ENCODE data around the gene GALNS.

Gene GALNS

DNA sequence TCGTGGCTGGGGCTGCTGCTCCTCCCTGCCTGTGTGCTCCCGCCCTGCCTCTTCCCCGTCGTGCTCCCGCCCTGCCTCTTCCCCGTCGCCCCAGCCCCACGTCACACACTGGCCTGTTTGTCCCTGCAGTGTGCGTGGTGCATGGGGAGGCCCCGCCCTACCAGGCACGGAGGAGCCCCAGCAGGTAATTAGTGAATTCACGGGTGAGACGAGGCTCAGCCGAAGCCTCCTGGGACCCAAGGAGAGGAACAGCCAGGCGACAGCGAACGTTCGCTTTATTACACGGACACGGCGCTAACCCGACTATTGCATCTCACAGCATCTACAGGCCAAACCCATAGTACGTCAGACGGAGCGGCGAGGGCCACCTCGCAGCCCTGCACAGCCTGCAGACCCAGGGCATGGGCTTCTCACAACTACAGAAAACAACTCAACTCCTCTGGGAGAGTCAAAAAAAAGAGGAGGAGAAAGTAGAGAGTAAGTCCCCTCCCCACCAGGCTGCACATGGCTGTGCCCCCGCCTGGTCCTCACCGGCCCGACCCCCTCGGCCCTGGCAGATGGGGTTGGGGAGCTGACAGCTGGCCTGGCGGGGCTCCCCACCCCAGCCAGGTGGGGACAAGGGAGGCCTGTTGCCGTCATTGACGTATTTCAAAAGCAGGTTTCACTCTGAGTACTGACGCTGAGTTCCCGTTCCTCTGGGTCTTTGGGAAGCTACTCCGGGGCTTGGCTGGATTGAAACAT is 14.0 kb upstream of the GALNS start:
- H3K9me3 ChIP-seq (replicated peaks; ENCODE audit: low read length): no peaks in the 10 kb centered on the region
- H3K36me3 ChIP-seq (ENCODE audit: insufficient read depth, low read length): no peaks in the 10 kb centered on the region
- H3K4me1 ChIP-seq (ENCODE audit: control insufficient read depth, insufficient read depth, low read length): no peaks in the 10 kb centered on the region
- H3K9ac ChIP-seq (ENCODE audit: low read depth, low read length): no peak overlapping the region
- H3K27me3 ChIP-seq (ENCODE audit: control insufficient read depth, insufficient read depth, low read length): peaks cover 54% of the 10 kb centered on the region
- H3K4me3 ChIP-seq (ENCODE audit: low read length): no peak overlapping the region
- no peak overlapping the region for H3K4me2 ChIP-seq (ENCODE audit: low read length)

DNA sequence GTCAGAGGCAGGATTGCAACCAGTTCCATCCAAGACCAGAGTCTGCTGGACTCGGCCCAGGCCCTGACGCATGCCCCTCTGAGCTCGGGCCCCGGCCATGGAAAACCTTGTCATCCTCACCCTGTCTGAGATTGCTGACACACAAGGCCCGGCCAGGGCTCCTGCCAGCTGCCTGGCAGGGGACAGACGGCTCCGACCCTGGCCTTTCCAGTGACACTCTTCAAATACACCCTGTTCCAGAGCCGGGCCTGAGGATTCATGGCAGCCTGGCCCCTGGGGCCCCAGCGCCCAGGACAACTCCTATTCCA is 12.9 kb upstream of the GALNS start:
- H3K9ac ChIP-seq (ENCODE audit: low read depth, low read length): no peak overlapping the region
- peaks cover 54% of the 10 kb centered on the region for H3K27me3 ChIP-seq (ENCODE audit: control insufficient read depth, insufficient read depth, low read length)

DNA sequence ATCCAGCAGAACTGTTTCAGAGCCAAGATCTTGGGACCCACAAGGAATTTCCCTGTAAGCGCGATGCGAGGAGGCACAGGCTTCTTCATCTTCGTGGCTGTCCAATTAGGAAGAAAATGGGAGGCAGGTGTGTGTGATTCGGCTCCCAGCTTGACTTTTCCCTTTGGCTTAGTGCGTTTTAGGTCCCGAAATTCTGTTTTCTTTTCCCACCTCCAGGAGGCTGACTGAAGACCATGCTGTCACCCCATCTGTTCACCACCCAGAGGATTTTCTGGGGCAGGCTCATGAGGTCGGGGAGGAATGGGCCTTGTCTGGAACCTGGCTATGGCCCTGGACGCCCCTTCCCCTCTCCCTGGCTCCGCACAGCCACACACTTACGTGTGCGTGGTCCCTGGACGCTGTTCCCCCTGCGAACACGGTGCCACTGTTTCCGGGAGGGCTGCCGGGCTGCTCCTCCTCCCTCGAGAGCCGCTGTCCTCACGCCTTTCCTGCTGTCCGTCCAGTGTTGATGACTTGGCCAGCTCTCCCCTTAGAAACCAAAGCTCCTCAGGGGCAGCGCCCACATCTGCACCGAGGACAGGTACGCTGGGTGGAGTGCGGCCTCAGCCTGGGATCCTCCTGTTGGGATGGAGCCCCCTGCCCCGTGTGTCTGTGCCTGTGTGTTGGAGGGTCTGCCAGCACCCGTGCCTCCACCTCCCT is 12.4 kb upstream of the GALNS start:
- no peak overlapping the region for H3K9ac ChIP-seq (ENCODE audit: low read depth, low read length)
- no peak overlapping the region for H3K4me2 ChIP-seq (ENCODE audit: low read length)
- no peaks in the 10 kb centered on the region for H3K36me3 ChIP-seq (ENCODE audit: insufficient read depth, low read length)
- H3K4me1 ChIP-seq (ENCODE audit: control insufficient read depth, insufficient read depth, low read length): no peaks in the 10 kb centered on the region
- peaks cover 54% of the 10 kb centered on the region for H3K27me3 ChIP-seq (ENCODE audit: control insufficient read depth, insufficient read depth, low read length)
- no peaks in the 10 kb centered on the region for H3K9me3 ChIP-seq (replicated peaks; ENCODE audit: low read length)
- H3K4me3 ChIP-seq (ENCODE audit: low read length): no peak overlapping the region

More for the DNA sequence above, 12.9 kb upstream of the GALNS start:
- Histone ChIP-seq H3K4me1 (ENCODE audit: control insufficient read depth, insufficient read depth, low read length) (no peaks in the 10 kb centered on the region), H3K36me3 (ENCODE audit: insufficient read depth, low read length) (no peaks in the 10 kb centered on the region), H3K4me2 (ENCODE audit: low read length) (no peak overlapping the region), H3K4me3 (ENCODE audit: low read length) (no peak overlapping the region), H3K9me3 (replicated peaks; ENCODE audit: low read length) (no peaks in the 10 kb centered on the region)

DNA sequence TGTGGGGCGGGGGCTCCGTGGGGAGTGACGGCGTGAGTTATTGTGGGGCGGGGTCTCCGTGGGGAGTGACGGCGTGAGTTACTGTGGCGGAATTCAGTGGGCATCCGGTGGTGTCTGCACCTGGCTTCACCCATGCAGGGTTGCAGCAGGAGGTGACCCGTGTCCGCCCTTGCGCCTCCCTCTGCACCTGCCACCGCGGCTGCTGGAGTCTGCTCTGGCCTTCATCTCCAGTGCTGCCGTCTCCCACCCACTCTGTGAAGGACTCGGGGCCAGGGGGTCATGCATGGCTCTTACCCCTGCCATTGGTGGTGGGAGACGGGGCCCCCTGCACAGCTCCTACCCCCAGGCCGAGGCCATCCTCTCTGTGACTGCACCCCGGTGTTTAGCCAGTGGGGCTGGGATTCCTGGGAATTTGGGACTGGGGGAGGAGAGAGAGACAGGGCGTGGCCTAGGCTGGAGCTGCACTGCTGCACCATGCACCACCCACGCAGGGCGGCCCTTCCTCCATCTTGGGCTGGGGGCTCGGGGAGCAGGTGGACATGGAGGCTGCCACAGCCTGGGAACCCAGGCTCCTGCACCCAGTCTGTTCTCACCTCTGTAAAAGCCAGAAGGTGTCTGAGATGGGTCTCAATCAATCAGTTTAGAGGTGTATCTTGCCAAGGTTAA is 11.0 kb upstream of the GALNS start:
- H3K27me3 ChIP-seq (ENCODE audit: control insufficient read depth, insufficient read depth, low read length): peaks cover 40% of the 10 kb centered on the region
- H3K4me3 ChIP-seq (ENCODE audit: low read length): no peak overlapping the region
- H3K4me2 ChIP-seq (ENCODE audit: low read length): no peak overlapping the region
- H3K36me3 ChIP-seq (ENCODE audit: insufficient read depth, low read length): no peaks in the 10 kb centered on the region
- H3K9me3 ChIP-seq (replicated peaks; ENCODE audit: low read length): no peaks in the 10 kb centered on the region
- no peak overlapping the region for H3K9ac ChIP-seq (ENCODE audit: low read depth, low read length)
- H3K4me1 ChIP-seq (ENCODE audit: control insufficient read depth, insufficient read depth, low read length): no peaks in the 10 kb centered on the region

DNA sequence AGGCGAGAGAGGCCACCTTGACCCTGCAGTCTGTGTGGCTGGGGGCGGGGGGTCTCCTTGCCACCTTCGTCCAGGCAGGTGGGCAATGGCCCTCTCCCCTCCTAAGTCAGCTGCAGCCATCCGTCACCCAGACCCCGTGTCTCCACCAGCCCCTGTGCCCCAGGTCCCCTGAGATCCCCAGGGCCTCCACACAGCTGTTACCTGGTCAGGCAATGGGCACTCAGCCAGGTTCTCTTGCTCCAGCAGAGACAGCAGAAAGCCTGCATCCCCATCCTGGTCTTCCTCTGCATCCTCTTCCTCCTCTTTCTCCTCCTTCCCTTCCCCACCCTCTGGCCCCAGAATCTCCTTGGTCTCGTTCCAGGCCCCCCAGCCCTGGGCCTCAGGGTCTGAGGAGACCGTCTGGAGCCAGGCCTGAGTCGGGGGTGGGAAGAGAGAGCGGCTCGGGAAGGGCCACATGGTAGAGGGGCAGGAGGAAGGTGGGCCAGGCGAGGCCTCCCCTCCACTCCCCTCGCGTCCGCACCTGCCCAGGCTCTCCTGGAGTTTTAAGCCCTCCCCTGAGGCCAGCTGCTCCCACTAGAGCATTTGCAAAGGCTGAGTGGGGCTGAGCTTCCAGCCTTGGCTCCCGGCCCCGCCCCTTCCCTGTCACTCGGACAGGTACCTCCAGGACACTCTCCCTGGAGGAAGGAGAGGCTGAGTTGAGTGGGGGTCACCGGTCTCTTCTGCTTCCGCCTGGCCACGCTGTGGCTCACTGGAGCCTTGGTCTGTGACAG is 9.6 kb upstream of the GALNS start, which contains the start of gene PABPN1L:
PABPN1L (minus strand) TSS at position 510 of the 770 bp plus-strand sequence; CDS start at position 456, 54 bp downstream.
- Histone ChIP-seq H3K9me3 (replicated peaks; ENCODE audit: low read length) (no peaks in the 10 kb centered on the region), H3K36me3 (ENCODE audit: insufficient read depth, low read length) (peaks cover 3% of the 10 kb centered on the region), H3K4me3 (ENCODE audit: low read length) (no peak within 1 kb of the TSS), H3K4me2 (ENCODE audit: low read length) (no peak within 1 kb of the TSS), H3K27me3 (ENCODE audit: control insufficient read depth, insufficient read depth, low read length) (peaks cover 30% of the 10 kb centered on the region), H3K9ac (ENCODE audit: low read depth, low read length) (no peak within 1 kb of the TSS), H3K4me1 (ENCODE audit: control insufficient read depth, insufficient read depth, low read length) (no peaks in the 10 kb centered on the region)

DNA sequence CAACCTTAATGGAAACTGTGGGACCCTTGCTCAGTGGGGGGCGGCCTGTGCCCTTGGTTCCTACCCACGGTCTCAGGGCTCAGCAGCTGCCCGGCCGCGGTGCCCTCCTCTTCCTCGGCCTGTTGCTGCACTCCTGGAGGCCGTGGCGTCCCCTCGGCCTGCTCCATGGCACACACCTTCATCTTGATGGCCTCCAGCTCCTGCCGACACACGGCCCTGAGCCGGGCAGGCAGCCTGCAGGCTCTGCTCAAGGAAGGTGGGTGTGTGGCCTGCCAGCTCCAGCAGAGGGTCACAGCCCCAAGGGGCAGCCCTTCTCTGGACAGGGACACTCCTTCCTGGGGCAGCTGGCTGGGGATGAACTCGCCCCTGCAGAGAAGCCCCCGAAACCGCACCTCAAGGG is 9.0 kb upstream of the GALNS start:
- no peaks in the 10 kb centered on the region for H3K4me1 ChIP-seq (ENCODE audit: control insufficient read depth, insufficient read depth, low read length)
- no peak overlapping the region for H3K4me3 ChIP-seq (ENCODE audit: low read length)
- H3K9ac ChIP-seq (ENCODE audit: low read depth, low read length): no peak overlapping the region
- peaks cover 9% of the 10 kb centered on the region for H3K36me3 ChIP-seq (ENCODE audit: insufficient read depth, low read length)
- H3K27me3 ChIP-seq (ENCODE audit: control insufficient read depth, insufficient read depth, low read length): peaks cover 25% of the 10 kb centered on the region
- no peaks in the 10 kb centered on the region for H3K9me3 ChIP-seq (replicated peaks; ENCODE audit: low read length)
- H3K4me2 ChIP-seq (ENCODE audit: low read length): no peak overlapping the region

DNA sequence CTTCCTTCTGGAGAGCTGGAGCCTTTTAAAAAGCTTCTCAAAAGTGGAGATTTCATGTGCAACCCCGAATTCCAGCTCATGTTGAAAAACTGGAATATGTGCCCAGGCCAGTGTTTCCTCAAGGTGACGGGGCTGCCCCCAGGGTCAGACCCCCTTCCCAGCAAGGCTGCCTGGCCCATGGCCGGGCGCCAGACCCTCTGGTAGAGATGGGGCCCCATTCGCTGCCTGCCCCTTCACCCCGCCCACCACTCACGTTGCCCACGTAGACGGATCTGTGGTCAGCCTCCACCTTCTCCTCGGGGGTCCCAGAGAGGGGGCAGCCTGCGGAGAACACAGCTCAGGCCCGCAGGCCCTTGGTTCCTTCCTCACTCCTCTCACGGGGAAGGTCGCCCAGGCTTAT is 8.6 kb upstream of the GALNS start:
- H3K4me3 ChIP-seq (ENCODE audit: low read length): no peak overlapping the region
- peaks cover 21% of the 10 kb centered on the region for H3K27me3 ChIP-seq (ENCODE audit: control insufficient read depth, insufficient read depth, low read length)
- no peak overlapping the region for H3K4me2 ChIP-seq (ENCODE audit: low read length)
- H3K36me3 ChIP-seq (ENCODE audit: insufficient read depth, low read length): peaks cover 14% of the 10 kb centered on the region
- no peaks in the 10 kb centered on the region for H3K4me1 ChIP-seq (ENCODE audit: control insufficient read depth, insufficient read depth, low read length)
- H3K9me3 ChIP-seq (replicated peaks; ENCODE audit: low read length): no peaks in the 10 kb centered on the region
- H3K9ac ChIP-seq (ENCODE audit: low read depth, low read length): no peak overlapping the region

DNA sequence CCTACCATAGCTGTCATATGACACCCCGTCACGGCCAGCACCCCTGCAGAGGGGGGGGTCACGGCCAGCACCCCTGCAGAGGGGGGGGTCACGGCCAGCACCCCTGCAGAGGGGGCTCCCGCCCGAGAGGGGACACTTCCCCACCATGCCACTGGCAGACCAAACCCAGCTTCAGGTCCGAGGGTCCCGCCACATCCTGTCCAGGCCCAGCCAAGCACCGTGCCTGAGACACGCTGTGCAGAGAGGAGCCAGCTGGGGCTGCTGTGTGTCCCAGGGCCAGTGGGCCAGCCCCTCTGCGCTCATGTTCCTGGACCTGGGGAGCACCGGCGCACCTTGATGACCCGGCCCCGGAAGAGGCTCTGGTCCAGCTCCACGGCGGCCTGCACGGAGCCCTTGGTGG is 7.8 kb upstream of the GALNS start:
- no peak overlapping the region for H3K9ac ChIP-seq (ENCODE audit: low read depth, low read length)
- H3K4me1 ChIP-seq (ENCODE audit: control insufficient read depth, insufficient read depth, low read length): peaks cover 2% of the 10 kb centered on the region
- H3K9me3 ChIP-seq (replicated peaks; ENCODE audit: low read length): no peaks in the 10 kb centered on the region
- H3K27me3 ChIP-seq (ENCODE audit: control insufficient read depth, insufficient read depth, low read length): peaks cover 15% of the 10 kb centered on the region
- no peak overlapping the region for H3K4me3 ChIP-seq (ENCODE audit: low read length)
- H3K36me3 ChIP-seq (ENCODE audit: insufficient read depth, low read length): peaks cover 22% of the 10 kb centered on the region
- no peak overlapping the region for H3K4me2 ChIP-seq (ENCODE audit: low read length)

DNA sequence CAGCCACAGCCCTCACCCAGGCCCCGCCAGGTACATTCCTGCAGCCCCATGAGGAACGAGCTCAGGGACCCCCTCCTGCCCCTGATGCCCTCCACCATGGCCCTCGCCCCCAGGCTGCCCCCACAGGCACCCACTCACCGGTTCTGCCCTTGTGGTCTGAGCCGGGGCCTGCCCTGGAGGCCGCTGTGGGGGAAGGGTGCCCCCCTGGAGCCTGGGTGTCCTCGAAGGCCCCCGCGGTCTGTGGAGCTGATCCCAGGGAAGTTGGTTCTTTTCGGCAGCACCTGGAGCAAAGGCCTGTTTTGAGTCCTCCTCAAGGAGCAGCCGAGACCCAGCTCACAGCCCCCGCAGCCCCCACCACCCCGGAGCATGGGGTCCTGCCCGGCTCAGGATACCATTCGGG is 7.4 kb upstream of the GALNS start:
- H3K9me3 ChIP-seq (replicated peaks; ENCODE audit: low read length): no peaks in the 10 kb centered on the region
- H3K9ac ChIP-seq (ENCODE audit: low read depth, low read length): no peak overlapping the region
- peaks cover 6% of the 10 kb centered on the region for H3K4me1 ChIP-seq (ENCODE audit: control insufficient read depth, insufficient read depth, low read length)
- H3K27me3 ChIP-seq (ENCODE audit: control insufficient read depth, insufficient read depth, low read length): peaks cover 11% of the 10 kb centered on the region
- peaks cover 26% of the 10 kb centered on the region for H3K36me3 ChIP-seq (ENCODE audit: insufficient read depth, low read length)
- no peak overlapping the region for H3K4me2 ChIP-seq (ENCODE audit: low read length)
- H3K4me3 ChIP-seq (ENCODE audit: low read length): no peak overlapping the region

DNA sequence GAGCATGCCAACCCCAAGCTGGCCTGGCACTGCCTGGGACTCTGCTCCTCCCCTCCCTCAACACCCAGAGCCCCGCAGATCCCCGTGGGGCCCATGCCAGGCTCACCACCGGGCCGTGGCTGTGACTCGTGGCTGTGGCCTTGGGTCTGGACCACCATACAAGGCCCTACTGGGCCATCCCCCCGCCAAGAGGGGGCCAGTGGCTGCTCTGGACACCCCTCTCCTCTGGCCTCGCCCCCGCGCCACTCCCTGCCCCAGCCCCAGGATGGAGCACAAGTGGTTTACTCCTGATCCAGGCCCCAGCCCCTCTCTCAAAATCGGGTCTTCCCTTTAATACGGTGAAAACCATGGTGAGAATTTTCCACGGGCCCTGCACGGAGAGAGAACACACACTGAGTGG is 6.7 kb upstream of the GALNS start:
- Histone ChIP-seq H3K4me2 (ENCODE audit: low read length) (no peak overlapping the region), H3K4me1 (ENCODE audit: control insufficient read depth, insufficient read depth, low read length) (peaks cover 8% of the 10 kb centered on the region), H3K36me3 (ENCODE audit: insufficient read depth, low read length) (peaks cover 33% of the 10 kb centered on the region), H3K27me3 (ENCODE audit: control insufficient read depth, insufficient read depth, low read length) (peaks cover 5% of the 10 kb centered on the region), H3K4me3 (ENCODE audit: low read length) (no peak overlapping the region), H3K9me3 (replicated peaks; ENCODE audit: low read length) (no peaks in the 10 kb centered on the region), H3K9ac (ENCODE audit: low read depth, low read length) (no peak overlapping the region)

DNA sequence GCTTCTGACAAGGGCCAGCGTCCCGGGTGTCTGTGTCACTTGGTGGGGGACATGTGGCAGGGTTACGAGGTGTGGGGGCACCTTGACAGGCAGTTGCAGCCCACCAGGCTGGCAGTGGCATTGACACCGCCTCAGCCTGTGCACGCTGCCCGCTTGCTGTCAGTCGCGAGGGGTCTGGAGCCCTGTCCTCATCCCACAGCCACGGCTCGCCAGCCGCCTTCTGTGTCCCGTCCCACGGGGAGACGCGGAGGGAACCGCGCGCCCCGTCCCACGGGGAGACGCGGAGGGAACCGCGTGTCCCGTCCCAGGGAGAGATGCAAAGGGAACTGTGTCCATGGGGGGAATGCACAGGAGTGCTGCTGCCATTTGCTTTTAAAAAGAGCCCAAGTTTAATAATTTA is 6.2 kb upstream of the GALNS start:
- no peak overlapping the region for H3K9ac ChIP-seq (ENCODE audit: low read depth, low read length)
- H3K9me3 ChIP-seq (replicated peaks; ENCODE audit: low read length): no peaks in the 10 kb centered on the region
- peaks cover 12% of the 10 kb centered on the region for H3K4me1 ChIP-seq (ENCODE audit: control insufficient read depth, insufficient read depth, low read length)
- H3K4me3 ChIP-seq (ENCODE audit: low read length): no peak overlapping the region
- peaks cover 33% of the 10 kb centered on the region for H3K36me3 ChIP-seq (ENCODE audit: insufficient read depth, low read length)
- H3K4me2 ChIP-seq (ENCODE audit: low read length): no peak overlapping the region
- peaks cover 3% of the 10 kb centered on the region for H3K27me3 ChIP-seq (ENCODE audit: control insufficient read depth, insufficient read depth, low read length)
